Ecto neural progenitor cell (in vitro differentiated cells): ENCODE data around the gene SDHD.
"Not testable (repeated sequence)": the region's sequence is repeated elsewhere in the genome, so short reads cannot be mapped to it uniquely, and the experiment has no call there.

Experiments
- DNase-seq: peaks from one replicate; pipeline ENCODE4 v3.0.0-alpha.2; 2018; ENCODE audit warnings: low spot score

SDHD gene

DNA sequence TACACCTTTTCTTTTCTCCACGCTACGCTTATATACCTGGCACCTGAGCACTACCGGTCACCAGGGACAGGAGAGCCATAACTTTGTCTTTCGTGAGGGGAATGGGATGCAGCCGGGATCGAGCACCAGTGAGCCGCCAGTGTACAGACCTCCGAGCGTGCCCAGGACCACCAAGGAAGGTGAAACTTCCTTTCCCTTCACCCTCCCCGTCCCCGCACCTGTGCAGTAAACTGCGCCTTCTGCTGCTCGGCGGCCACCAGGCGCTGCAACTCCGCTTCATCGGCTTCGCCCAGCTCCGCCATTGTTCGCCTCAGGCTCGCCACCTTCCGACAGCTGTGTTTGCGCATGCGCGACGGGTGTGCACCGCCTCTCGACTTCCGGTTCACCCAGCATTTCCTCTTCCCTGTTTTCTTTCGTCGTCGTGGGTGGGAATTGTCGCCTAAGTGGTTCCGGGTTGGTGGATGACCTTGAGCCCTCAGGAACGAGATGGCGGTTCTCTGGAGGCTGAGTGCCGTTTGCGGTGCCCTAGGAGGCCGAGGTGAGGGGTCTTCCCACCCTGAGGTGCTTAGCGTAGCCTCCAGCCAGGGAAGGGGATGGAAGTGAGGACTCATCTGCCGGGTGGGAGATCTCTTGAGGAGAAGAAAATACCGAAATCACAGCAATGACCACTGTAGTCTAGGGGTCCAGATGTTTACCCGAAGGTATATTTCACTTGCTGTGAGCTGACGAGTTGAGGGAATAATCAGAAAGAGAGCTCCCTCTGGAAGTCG, at the start of gene SDHD, which contains the start of gene TIMM8B:
Gene SDHD, plus strand, starts transcription at position 452 of the 770 bp plus-strand sequence. Its CDS starts 35 bp downstream, at position 487.
Gene TIMM8B, minus strand, starts transcription at position 335 of the 770 bp plus-strand sequence. Its CDS starts 33 bp downstream, at position 302.
- DNase-seq = peak; percentile 97

DNA sequence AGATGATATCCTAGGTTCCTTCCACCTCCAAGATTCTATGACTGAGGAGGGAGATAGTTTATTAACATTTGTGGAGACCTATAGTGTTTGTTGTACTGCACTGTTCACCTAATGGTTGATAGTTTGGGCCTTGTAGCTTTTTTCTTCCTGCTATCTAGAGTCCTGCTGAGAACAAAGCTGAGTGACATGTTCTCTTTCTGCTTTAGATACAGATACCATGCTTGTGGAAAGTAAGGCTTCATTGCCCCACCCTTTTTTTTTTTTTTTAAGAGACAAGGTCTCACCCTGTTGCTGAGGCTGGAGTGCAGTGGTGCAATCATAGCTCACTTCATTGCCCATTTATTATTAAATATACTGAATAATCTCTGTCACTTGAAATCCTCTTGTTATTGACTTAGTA, 49.1 kb upstream of the SDHD start:
- DNase-seq = no peak

DNA sequence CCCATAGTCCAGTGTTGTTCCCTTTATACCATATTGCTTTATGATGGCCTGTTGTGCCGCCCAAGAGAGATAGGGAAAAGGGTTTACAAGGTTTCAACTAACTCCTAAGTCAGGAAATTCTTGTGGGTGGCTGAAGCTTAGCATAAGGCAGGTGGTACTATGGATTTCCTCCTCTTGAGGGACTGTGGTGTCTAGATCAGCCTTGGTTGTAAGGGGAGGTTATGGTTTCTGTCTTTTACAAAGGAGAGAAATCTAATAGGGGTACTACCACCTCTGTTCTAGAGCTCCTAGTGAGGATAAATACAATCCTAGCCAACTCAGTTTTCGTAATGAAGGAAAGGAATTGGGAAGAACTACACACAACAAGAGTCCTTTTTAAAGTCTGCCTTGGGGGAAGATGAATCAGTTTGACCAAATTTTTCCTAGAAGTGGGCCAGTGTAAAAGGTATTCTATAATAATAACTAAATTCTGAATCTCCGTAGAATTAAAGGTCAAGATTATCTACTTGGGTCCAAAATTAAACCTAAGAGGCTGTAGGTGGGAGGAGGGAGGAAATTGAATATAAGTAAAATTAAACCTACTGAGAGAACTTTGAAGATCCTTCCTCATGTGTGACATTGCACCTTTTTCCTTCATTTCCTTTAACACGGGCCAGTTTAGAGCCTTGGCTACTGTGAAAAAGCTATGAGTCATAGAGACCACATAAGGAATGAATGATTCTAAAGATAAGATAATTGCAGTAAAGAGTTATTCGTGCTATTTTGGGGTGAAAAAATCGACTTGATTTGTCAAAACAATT, 44.3 kb upstream of the SDHD start:
- DNase-seq = no peak

DNA sequence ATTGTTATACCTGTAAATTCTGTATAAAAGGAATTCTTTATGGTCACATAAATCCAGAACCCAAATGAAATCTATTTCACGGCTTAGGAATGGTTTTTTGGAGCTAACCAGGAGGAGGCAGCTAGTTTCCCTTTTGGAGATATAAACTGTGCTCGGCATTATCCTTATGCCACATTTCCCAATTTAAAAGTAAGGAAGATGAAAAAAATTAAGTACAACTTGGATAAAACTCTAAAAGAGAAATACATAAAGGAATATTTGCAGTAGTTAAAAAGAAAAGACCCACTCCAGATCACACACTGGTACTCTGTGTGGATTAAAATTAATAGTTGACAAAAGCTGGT, 43.7 kb upstream of the SDHD start:
- DNase-seq = no peak

DNA sequence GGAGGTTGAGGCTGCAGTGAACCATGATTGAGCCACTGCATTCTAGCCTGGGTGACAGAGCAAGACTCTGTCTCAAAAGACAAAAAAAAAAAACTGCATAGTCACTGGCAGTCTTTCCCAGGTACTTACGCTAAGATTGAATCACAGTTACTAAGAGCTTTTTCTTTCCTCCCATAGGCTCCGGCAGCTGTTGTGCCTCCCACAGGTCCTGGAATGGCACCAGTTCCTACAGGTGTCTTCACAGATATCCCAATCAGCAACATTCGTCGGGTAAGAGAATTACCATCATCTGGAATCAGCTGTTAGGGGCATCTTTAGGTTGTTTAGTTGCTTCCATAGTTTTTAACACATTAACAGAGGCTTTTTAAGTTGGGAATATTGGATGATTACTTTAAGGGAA, 41.7 kb upstream of the SDHD start:
- DNase-seq = no peak

DNA sequence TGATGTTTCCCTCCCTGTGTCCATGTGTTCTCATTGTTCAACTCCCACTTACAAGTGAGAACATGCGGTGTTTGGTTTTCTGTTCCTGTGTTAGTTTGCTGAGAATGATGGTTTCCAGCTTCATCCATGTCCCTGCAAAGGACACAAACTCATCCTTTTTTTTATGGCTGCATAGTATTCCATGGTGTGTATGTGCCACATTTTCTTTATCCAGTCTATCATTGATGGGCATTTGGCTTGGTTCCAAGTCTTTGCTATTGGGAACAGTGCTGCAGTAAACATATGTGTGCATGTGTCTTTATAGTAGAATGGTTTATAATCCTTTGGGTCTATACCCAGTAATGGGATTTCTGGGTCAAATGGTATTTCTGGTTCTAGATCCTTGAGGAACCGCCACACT, 40.0 kb upstream of the SDHD start:
- DNase-seq = not testable (repeated sequence)

DNA sequence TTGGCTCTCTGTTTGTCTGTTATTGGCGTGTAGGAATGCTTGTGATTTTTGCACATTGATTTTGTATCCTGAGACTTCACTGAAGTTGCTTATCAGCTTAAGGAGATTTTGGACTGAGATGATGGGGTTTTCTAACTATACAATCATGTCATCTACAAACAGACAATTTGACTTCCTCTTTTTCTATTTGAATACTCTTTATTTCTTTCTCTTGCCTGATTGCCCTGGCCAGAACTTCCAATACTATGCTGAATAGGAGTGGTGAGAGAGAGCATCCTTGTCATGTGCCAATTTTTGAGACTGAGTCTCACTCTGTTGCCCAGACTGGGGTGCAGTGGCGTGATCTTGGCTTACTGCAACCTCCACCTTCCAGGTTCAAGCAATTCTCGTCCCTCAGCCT, 38.4 kb upstream of the SDHD start:
- DNase-seq = not testable (repeated sequence)

DNA sequence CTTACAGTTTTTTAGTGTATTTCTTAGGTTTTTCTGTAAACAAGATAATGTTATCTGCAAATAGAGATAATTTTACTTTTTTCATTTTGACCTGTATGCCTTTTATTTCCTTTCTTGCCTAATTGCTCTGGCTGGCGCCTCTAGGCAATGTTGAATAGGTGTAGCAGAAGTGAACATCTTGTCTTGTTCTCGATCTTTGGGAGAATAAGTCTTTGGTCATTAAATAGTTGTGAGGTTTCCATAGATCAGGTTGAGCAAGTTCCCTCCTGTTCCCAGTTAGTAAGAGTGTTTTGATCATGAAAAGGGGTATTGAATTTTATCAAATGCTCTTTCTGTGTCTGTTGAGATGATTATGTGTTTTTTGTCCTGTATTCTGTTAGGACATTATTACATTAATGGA, 36.9 kb upstream of the SDHD start:
- no peak for DNase-seq

DNA sequence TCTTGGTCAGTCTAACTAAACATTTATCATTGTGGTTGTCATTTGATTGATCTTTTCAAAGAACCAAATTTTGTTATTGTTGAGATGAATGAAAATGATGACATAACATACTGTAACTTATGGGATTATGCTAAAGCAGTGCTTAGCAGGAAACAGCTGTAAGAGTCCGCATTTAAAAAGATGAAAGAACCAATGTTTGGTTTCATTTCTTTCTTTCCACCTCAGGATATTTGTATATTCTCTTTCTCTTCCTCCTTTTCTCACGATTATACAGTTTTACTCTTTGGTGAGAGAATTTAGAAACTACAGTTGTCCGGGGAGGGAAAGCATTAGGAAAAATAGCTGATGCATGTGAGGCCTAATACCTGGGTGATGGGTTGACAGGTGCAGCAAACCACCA, 36.0 kb upstream of the SDHD start:
- DNase-seq = no peak

DNA sequence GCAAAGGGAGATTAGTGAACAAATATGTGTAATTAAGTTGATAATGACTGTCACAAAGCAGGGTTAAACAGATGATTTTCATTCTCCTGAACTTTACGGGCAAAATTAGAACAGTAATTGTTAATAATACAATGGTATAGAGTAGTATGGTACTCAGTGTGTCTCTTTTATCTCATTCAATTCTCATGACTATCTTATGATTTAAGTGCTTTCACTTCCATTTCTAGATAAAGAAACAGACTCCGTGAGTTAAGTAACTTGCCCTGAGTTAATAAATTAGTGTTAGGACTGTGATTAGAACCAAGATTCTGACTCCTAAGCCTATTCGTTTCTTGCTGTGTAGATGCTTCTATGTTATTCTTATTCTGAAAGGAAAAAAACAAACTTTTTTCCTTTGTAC, 34.9 kb upstream of the SDHD start:
- no peak for DNase-seq

DNA sequence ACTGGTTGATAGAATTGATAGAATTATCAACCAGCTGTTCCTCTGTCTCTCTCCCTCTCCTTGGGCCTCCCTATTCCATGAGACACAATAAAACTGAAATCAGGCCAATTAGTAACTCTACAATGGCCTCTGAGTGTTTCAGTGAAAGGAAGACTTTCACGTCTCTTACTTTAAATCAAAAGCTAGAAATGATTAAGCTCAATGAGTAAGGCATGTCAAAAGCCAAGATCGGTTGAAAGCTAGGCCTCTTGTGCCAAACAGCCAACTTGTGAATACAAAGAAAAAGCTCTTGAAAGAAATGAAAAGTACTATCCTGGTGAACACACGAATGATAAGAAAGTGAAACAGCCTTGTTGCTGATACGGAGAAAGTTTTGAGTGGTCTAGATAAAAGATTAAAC, 29.5 kb upstream of the SDHD start:
- no peak for DNase-seq

DNA sequence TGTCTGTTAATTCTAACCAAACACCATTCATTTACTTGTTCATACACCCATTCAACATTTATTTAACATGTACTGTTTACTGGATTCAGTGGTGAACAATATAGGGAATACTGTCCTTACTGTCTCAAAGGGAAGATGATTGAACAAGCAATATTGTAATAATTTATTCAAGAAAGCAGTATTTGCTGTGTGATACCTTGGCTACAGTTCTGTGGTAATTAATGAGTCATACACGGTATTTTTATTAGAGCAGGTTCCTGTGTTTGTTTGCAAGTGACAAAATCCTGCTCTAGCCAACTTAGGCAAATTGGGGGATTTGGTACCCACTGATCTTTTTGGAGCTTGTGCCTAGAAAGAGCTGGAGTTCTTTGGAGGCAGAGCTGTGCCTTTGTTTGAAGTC, 28.6 kb upstream of the SDHD start:
- DNase-seq = no peak

DNA sequence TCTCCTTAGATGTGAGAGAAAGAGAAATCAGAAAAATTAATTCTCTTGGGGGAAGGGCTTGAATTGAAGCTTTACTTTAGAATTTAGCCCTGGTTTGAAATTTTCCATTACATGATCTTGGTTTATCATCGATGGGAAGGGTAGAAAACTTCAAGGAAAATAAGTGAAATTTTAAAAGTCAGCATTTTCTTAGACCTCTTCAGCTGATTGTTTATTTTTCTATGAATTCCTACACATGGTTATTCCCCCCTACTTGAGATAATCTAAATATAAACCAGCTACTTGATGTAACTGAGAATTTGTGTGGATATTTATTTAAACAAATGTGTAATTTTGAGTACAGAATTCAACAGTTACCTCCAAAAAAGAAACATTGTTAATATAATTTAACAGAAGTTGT, 23.8 kb upstream of the SDHD start:
- no peak for DNase-seq

DNA sequence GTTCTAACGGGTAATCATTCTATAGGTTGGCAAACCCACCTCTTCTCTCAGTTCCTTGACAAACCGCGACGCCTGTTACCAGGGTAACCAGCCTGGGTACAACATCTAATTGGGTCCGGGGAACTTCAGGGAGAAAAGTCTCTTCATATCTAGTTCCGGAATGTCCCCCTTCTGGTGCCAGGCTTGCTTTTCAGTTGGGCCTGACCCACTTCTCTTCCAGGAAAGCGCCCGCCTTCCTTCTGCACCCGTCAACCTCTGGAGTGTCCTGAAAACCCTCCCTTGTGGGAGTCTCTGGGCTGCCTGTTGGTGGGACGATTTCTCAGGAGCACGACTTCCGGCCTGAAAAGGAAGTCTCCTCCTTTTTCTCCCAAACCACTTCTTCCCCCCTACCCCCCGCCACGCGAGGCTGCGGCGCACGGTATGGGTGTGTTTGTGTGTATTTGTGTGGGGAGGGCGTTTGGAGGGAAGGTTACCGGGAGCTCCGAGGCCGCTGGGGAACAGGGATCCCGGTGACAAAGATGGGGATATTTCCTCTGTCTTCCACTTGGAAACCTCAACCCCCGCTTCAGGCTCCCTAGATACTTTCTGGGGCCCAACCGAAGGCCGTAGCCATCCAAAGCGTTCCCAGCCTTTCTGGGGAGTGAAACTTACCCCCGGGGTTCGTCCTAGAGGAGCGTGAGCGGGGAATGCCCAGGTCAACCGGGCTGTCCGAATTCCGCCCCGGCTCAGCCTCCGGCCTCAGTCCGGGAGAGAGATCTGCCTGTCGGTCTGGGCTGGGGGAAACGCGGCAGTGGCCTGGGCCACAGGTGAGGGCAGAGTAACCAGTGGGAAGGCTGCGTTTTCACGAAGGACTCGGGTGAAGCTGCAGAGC, 12.5 kb upstream of the SDHD start, which contains the start of the genes NKAPD1 and PIH1D2:
Gene NKAPD1, plus strand, starts transcription at position 359 of the 871 bp plus-strand sequence. CDS start 1,276 bp downstream, outside the sequence.
Gene PIH1D2, minus strand, starts transcription at position 77 of the 871 bp plus-strand sequence. CDS start 843 bp downstream, outside the sequence.
- DNase-seq = peak; percentile 88

DNA sequence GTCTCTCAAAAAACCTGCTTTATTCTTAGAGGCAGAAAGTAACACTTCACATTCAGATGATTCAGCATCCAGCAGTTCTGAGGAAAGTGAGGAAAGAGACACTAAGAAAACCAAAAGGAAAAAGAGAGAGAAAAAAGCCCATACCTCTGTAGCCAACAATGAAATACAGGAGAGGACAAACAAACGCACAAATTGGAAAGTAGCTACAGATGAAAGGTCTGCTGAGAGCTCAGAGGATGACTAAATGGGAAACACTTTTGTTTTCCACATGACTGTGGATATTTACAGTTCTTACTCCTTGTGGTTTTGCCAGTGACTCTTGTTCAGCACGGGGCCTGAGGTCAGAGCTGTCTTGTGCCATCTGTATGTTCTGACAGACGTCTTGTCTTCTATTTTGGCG, 3.9 kb upstream of the SDHD start:
- DNase-seq = no peak

DNA sequence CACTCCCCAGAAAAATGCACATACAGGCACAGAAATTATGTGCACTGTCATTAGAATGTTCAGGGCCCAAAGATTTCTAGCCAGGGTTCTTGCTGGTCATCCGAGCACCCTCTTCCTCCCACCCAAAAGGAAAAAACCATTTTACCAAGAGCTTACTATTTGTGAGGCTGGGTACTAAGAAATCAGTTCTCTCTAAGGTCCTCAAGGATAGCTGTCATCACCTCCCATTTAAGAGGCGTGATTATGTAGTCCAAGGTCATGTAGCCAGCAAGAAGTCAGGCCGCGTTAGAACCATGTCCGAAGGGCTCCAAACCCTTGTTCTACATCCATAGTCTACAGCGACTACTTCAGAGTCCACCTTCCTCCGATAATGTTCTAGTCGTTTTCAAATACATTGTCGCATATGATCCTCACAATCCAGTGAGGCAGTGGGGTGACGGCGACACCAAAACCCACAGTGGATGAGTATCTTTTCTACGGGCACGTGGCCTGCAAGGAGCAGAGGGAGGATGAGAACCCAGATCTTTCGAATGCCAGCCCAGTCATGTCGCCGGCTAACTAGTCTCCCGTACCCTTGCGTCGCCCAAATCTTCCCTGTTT, 751 bp upstream of the SDHD start:
- no peak for DNase-seq

DNA sequence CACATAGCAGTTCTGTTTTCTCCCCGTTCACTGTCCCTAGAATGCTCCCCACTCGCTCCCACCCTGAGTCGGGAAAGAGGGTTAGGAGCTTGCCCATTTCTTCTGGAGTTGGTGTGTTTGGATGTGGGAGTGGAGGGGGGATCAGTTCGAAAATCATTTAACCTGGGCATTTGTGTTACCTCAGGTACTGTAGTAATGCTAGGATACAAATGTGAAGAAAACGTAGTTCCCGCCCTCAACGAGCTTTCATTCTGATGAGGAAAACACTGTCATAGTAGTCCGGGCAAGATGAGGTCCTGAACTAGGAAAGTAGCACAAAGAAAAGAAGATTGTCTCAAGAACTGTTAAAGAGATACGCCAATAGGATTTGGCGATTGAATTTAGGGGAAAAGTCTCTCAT, 539 bp downstream of the SDHD start:
- DNase-seq = no peak

DNA sequence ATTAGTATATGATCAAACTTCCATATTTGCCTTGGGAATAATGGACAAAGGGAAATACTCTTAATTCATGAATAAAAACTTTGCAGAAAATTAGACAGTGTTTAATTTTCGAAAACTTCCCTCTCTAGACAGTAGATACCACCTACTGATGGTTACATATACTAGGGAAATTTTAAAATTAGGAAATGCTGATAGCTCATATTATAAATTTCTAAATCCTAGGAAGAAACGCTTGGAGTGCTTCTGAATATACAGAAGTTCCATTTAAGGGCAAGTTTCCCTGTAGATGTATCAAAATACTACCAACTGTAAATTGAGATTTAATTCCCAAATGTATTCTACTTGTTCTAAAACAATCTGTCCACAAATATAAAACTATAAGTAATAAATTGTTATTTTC, 8.6 kb downstream of the SDHD start:
- DNase-seq = not testable (repeated sequence)

DNA sequence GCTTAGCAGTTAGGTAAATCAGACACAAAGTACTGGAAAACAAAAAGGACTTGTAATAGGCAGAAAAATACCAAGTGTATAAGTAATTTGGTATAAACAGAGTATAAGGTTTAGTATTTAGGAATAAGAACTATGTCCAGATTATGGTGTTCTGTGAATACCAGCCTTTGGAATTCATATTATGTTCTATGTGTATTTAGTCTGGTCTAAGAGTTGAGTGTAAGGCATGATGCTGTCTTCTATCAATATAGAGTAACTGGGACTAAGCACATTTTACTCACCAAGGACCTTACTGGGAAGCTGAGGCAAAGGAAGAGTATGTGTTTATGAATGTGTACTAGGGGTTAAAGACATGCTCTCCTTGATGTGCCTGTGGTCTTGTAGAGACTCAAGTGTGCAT, 9.5 kb downstream of the SDHD start:
- DNase-seq = no peak

DNA sequence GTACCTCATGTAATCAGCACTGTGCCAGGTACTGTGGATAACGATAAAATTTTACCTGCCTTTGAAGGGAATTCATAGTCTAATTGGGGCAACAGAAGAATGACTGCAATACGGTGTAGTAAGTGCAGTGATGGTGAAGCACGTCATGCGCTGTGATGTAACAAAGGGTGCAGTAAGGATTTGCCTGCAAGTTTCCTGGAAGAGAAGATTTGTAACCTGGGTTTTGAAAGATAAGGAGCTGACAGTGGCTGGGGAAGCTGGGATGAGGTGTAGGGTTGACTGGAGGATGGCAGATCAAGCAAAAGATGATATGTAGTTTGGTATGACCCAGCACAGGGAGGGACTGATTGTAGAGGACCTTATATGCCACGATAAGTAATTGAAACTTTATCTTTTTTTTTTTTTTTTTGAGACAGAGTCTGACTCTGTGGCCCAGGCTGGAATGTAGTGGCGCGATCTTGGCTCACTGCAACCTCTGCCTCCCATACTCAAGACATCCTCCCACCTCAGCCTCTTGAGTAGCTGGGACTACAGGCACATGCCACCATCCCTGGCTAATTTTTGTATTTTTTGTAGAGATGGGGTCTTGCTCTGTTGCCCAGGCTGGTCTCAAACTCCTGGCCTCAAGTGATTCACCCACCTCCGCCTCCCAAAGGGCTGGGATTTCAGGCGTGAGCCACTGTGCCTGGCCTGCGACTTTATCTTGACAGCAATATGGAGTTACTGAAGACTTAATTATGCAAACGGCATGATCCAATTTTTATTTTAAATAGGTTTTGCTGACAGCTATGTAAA, 11.3 kb downstream of the SDHD start:
- DNase-seq = no peak

DNA sequence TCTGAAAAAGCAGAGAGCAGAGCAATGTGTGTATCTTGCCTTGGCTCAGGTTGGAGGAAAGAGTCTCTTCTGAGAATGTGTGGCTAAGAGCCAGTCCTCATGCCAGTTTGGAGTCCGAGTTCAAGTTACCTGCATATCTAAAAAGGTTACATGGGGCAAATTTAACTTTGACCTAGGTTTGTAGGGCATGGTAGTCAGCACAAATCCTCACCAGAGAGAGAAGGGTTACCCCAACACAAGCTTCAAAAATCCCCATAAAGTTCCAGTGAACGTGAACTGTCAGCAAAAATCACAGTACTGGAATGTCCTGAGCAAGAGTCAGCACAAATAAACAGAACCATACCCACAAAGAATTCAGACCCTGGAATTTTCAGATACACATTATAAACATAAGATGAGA, 13.8 kb downstream of the SDHD start:
- DNase-seq = no peak
